GM19023 (cell line): ENCODE data around the gene PYCARD.
"Not testable (repeated sequence)": the region's sequence is repeated elsewhere in the genome, so short reads cannot be mapped to it uniquely, and the experiment has no call there.

ENCODE experiments used
- ATAC-seq: cut with Tn5 transposase; IDR thresholded peaks from one replicate; pipeline ENCODE4 v1.9.1; 2021; ENCODE audit warnings: mild to moderate bottlenecking, moderate library complexity; ENCODE audit not compliant: unreplicated experiment

Gene PYCARD

DNA sequence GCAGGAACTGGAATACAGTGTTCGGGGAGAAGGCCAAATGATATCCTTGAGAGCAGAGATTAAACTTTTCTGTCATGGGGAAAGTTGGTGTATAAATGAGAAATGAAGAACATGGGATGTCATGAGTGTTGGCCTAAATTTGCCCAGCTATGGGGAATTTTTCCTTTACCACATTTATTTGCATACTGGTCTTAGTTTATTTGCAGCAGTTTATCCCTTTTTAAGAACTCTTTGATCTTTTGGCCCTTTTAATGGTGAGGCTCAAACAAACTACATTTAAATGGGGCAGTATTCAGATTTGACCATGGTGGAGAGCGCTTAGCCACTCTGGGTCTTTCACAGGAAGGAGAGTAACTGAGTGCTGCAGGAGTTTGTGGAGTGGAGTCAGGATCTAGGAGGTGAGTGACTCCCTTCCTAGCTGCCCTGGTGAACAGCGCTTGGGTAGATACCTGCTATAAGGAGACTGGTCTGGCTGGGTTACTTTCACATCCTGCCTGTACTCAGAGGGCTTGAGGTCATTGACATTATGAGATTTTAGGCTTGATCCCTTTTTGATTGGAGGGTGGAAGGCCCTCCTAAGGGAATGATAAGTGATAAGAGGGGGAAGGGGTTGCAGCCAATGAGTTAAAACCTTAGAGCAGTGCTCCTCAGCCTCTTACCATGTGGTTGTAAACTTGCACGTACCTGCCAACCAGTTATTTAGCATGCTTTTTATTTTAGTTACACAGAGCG, 10.7 kb downstream of the PYCARD start:
- no peak for ATAC-seq

DNA sequence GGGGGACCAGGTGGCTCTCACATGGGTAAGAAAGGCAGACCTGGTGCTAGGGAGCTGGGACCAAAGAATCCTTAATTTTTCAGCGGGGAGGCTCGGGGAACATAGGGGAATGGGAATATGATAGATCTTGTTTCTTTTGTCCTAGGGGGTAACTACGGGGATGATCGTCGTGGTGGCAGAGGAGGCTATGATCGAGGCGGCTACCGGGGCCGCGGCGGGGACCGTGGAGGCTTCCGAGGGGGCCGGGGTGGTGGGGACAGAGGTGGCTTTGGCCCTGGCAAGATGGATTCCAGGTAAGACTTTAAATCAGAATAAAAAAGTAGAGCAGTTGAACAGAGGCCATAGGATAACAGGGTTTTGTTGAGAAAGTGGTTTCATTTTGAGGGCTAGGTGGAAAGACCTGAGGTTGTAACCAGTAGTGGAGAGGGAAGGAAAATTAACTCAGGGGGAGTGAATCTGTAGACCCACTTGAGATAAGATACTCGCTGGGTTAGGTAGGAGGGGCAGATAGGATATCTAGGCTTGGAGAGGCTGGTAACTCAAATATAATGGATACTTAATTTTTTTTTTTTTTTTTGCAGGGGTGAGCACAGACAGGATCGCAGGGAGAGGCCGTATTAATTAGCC, 11.6 kb downstream of the PYCARD start:
- no peak for ATAC-seq

DNA sequence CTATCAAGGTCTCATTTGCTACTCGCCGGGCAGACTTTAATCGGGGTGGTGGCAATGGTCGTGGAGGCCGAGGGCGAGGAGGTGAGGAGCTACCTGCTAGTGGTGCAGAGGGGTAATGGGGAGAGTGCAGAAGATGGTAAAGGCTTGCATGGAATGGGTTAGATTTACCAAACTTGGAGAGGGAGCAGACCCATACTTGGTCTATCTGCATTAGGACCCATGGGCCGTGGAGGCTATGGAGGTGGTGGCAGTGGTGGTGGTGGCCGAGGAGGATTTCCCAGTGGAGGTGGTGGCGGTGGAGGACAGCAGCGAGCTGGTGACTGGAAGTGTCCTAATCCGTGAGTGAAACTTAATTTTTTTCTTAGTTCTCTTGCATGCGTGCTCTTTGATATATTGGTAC, 12.5 kb downstream of the PYCARD start:
- no peak for ATAC-seq

DNA sequence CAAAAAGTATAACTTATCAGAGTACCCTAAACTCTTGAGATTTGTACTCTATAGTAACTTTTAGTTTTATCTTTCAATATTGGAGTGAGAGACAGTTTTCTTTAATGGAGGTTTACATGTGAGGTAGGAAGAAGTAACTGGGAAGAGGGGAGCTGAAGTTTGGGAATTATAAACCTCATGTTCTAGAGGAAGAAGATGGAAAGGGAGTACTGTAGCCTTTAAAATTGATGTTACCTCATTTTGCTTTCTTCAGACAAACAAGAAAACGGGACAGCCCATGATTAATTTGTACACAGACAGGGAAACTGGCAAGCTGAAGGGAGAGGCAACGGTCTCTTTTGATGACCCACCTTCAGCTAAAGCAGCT, 13.2 kb downstream of the PYCARD start:
- no peak for ATAC-seq

DNA sequence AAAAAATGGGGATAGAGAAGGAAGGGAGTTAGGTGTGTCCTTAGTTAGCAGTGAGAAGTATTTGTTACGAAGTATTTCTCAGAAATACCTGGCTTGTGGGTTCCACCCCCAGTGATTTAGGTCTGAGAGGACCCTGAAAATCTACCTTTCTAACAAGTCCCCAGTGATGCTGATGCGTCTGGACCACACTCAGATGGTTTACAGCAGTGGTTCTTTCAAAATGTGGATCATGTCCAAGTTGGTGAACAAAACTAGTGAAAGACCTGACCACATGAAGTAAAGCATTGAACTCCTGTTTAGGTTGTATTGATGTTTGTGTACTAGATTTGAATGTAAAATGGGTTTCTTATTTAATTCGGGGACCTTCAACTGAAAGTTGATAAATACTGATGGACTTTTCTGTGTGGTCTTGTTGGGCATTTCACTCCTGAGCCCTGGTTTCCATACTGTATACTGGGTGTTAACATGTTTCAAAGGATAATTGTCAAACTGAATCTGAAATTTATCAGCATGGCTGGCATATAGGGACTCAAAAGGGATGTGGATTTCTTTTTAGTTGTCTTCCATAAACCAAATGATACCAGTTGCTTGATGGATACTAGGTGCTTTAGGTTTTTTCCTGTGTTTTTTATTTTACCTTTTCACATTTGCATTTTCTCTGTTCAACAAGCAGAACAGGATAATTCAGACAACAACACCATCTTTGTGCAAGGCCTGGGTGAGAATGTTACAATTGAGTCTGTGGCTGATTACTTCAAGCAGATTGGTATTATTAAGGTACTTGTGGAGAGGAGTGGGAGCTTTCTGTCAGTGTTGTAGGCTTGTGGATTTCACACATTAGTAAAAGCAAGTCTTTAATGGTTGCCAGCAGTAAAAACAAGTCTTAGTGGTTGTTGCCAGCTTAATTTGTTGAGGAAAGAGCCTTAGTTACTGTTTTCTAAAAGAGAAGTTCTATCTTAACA, 13.8 kb downstream of the PYCARD start:
- no peak for ATAC-seq

DNA sequence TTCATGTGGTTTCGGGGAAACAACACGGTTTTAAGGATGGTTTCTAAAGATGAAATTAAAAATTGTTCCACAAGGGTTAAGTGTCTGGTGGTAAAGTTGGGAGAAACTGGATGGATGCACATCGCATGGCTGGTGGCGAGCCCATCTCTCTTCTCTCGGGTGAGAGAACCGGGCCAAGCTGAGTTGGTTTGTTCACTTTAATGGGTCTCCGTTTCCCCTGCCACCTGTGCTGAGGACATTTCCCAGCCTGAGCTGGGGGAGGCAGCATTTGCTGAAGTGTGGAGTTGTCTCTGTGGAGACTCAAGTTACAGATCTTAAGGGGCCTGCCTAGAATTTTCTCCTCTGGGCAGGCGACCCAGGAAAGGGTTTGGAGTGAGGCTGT, 14.8 kb downstream of the PYCARD start:
- no peak for ATAC-seq

DNA sequence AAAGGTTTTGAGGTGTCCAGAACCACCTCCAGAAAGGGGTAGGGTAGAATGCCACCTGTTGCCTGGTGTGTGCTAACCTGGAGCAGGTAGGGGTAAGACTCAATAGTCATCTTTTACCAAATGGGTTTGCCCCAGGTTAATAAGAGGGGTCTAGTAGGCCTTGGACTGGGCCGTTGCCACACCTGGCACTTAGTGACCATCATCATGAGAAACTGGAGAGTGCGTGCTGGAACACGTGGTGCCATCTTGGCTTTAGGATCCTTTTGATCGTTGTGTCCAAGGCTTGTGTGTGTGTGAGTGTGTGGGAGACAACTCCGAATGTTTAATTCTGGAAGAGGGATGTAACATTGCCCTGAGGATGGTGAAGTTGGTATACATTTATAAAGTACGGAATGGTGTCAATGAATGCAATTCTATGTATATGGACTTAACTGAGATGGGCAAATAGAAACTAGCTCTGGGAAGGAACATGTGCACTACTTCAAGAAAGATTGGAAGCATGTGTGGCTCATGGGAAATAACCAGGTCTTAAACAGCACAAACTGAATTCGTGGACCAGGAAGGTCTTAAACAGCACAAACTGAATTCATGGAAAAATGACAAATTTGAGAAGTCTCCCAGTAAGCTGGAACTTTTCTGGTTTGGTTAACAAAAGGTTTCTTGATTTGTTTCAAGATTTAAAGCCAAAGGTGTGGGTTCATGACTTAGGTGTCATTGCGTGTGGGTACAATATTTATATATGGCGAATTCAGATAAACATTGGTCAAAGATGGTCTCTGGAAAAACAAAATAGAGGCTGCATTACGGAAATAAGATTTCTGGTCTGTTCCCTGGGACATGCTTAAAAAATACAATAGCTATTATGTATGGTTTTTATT, 15.4 kb downstream of the PYCARD start:
- ATAC-seq: no peak

DNA sequence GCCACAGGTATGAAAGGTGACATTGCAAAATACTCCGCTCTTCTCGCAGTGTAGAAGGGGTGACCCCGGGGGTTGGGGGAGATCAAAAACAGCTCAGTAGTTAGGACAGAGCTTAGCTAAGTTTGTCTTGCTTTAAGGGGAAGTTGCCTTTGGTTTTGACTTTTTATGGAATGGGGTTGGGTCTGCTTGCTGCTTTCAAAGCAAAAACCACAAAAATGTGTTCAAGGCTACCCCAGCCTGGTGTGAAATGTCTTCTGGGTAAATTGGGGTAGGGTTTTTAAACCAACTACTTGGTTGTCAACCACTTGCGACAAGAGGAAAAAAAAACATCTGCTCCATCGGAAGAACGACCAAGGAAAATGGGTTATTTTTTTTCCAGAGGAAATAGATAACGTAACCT, 16.4 kb downstream of the PYCARD start:
- ATAC-seq: no peak

DNA sequence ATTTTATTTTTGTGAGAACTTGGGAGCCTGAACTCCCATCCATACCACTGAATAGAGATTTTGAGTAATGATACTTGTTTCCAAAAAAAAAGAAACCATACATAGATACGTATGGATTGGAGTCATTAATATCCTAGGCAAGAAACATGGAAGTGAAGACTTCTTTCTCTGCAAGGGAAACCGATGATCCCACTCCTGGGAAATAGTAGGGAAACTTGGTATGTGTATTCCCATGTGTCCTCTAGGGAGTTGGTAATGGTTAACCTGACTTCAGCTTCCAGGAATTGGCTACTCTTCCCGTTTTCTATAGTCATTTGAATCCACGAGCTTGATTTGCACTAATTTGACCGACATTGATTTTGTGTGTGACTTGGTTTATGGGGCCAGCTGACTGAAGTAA, 17.2 kb downstream of the PYCARD start:
- no peak for ATAC-seq

DNA sequence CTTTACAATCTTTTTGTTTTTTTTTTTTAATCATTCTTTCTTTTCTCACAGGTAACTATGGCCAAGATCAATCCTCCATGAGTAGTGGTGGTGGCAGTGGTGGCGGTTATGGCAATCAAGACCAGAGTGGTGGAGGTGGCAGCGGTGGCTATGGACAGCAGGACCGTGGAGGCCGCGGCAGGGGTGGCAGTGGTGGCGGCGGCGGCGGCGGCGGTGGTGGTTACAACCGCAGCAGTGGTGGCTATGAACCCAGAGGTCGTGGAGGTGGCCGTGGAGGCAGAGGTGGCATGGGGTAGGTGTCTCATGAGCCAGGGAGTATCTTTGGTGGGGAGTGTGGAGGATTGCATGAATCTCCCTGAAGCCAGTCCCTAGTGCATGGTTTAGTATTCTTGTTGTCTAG, 17.7 kb downstream of the PYCARD start:
- ATAC-seq: no peak

DNA sequence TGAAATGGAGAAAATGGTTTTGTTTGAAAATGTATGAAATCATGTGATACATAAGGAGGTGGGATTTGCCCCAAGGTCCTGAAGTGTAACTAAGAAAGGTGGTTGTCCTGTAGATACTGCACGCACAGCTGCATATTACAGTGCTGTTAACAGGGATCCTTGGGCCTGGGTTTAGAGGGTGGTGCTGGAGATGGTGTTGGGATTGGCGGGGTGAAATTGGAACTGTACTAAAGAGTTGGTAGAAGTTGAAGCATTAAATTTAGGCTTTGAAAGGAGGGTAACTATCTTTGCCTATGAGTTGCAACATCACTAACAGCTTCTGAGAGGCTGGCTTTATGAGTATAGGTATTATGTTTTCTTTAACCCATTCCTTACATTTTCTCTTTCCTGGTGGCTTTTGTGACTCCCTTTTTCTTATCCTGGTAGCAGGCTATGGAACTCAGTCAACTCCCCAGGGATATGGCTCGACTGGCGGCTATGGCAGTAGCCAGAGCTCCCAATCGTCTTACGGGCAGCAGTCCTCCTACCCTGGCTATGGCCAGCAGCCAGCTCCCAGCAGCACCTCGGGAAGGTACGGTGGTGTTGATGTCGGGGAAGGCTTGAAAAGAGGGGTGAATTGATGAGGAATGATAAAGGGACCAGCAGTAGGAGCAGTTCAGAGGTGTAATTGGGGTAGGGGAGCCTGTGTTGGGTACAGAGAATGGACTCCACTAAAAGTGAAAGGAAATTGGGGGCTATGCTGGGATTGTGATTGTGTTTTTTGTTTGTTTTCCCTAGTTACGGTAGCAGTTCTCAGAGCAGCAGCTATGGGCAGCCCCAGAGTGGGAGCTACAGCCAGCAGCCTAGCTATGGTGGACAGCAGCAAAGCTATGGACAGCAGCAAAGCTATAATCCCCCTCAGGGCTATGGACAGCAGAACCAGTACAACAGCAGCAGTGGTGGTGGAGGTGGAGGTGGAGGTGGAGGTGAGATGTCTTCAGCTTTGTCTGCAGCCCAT, 18.8 kb downstream of the PYCARD start:
- ATAC-seq: no peak

DNA sequence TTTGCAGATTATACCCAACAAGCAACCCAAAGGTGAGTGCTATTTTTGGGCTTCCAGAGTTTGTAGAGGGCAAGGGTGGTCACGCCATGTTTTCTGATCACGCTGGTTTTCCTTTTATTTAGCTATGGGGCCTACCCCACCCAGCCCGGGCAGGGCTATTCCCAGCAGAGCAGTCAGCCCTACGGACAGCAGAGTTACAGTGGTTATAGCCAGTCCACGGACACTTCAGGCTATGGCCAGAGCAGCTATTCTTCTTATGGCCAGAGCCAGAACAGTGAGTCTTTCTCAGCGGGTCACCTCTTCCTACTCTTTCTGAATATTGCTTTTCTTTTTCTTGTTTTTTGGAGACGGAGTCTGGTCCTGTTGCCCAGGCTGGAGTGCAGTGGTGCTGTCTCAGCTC, 20.2 kb downstream of the PYCARD start:
- ATAC-seq: no peak

DNA sequence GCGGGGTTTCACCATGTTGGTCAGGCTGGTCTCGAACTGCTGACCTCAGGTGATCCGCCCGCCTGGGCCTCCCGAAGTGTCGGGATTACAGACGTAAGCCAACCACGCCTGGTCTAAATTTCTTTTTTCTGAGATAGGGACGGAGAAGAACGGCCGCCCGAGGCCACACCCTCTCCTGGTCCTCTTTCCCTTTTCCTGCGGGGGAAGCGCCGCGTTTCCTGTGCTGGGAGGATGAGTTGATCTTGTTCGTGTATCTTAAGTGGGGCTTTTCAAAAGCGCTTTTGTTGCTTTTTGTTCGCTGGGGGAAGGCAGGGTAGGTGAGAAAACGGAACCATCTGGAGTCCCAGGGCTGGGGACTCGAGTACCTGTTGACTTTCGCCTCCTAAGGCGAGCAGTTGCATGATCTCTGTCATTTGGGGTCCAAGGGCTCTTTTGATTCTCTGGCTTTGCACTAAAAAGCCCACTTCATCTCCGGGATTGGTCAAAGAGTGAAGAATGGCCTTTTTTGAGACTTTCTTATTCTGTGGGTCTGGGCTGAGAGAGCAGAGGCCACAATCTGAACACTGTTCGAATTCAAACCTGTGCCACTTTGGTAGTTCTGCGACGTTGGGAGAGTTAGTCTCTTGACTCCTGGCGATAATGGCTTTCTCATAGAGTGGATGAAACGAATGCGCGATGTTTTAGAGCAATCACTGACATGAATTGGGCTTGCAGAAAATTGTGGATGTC, 21.3 kb downstream of the PYCARD start:
- ATAC-seq: no peak

DNA sequence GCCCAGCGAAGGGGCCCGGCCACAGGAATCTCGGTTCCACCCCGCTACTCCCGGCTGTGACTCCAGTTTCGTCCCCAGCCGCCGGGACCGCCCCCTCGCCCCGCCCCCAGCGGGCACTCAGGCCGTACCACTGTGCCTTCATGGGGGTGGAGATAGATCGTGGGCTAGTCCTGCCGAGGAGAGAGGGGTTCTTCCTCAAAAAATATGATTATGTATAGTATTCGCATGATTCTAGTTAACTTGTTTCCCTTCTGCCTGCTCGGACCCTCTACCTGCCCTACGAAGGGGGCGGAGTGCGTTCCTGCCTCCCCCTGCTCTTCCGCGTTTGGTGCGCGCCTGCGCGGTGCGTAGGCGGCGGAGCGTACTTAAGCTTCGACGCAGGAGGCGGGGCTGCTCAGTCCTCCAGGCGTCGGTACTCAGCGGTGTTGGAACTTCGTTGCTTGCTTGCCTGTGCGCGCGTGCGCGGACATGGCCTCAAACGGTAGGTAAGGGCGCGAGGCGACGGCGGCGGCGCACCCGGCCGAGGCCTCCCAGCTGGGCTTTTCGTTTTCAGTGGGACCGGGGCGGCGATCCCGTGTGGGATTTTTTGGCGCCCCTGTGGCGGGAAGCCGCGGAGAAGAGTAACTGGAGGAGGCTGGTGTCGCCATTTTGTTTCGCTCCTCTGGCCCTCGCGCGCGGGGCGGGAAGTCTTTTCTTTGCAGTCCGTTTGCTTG, 22.7 kb downstream of the PYCARD start, which contains the start of gene FUS:
Gene FUS (plus strand): TSS at position 393 of the 713 bp plus-strand sequence. CDS start 76 bp downstream, at position 469.
- peak; percentile 59 for ATAC-seq

DNA sequence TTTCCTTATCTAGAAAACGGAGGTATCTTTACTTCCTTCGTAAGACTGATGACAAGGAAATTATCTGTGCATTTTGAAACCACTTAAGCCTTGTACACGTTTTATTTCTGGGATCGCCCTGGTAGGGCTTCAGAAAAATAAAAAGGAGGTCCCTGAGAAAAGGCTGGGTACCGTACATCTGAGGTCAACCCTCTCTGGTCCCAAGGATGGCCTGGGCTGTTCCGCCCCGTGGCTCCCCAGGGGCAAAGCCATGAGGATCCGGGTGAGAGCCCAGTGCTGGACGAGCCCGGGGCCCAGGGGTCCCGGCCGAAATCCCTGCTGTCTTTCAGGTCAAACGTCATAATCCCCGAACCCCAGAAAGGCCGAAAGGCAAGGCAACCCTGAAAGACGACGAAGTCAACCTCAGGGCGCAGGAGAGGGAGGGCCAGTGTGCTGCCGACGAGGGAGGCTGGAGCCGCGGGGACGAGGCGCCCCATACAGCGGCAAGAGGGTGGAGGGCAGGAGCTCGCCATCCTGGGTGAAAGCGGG, 23.3 kb downstream of the PYCARD start:
- peak; percentile 0 for ATAC-seq

DNA sequence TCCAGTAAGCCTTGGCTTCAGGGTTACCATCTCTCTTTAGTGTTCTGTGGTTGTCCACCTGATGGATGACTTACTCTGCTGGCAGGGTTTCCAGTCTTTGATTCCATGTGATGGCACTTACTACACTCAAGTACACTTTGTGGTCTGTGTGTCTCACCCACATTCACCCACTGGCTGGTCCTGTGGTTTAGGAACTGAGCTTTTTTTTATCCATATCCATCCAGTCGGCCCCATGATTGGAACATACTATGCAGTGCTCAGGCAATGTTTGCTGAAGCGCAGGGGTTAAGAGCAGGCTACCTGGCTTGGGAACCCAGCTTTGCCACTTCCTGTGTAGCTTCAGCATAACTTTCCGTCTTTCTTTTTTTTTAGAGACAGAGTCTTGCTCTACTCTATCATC, 25.4 kb downstream of the PYCARD start:
- no peak for ATAC-seq

DNA sequence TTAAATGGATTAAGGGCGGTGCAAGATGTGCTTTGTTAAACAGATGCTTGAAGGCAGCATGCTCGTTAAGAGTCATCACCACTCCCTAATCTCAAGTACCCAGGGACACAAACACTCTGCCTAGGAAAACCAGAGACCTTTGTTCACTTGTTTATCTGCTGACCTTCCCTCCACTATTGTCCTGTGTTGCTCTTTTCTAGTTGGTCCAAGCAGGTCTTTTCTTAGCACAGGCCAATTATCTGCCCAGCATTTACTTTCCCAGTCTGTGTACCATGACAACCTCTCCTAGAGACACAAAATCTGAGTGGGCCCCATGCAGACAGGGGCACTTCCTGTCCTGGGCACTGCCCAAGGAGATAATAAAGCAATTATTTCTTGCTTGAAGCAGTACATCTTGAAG, 32.5 kb downstream of the PYCARD start:
- not testable (repeated sequence) for ATAC-seq

DNA sequence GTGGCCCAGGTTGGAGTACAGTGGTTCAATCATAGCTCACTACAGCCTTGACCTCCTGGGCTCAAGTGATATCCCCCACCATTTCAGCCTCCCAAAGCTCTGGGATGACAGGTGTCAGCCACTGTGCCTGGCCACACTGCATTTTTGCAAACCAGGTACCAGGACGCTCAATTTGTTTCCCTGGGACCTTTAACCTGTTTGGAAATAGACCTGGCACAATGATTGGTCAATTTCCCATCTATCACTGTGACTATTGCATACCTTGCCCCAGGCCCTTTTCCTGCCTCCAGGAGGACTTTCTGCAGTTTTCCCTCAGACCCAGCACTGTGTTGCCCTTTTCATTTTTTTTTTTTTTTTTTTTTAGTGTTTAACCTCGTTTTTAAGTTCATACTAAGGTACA, 33.7 kb downstream of the PYCARD start:
- ATAC-seq: no peak
